ENCODE results near the gene ALDH1L2.

DNA sequence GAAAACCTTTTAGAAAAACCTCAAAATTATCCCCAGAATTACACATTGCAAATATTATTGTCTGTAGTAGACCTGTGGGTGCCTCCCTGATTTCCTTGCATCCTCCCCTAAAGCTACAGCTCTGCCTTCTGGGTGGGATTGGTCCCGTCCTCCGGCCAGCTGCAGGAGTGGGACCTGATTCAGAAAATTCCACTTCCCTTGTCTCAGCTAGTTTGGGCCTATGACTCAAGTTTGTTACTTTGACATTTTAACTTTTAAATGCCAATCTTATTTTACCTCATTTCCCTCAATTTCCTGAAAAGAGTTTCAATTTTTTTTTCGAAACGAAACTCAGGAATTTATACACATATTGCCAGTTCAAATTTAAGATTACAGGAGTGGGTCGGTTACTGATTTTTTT, 113.0 kb downstream of the ALDH1L2 start:
- TF ChIP-seq, protein P1, sequence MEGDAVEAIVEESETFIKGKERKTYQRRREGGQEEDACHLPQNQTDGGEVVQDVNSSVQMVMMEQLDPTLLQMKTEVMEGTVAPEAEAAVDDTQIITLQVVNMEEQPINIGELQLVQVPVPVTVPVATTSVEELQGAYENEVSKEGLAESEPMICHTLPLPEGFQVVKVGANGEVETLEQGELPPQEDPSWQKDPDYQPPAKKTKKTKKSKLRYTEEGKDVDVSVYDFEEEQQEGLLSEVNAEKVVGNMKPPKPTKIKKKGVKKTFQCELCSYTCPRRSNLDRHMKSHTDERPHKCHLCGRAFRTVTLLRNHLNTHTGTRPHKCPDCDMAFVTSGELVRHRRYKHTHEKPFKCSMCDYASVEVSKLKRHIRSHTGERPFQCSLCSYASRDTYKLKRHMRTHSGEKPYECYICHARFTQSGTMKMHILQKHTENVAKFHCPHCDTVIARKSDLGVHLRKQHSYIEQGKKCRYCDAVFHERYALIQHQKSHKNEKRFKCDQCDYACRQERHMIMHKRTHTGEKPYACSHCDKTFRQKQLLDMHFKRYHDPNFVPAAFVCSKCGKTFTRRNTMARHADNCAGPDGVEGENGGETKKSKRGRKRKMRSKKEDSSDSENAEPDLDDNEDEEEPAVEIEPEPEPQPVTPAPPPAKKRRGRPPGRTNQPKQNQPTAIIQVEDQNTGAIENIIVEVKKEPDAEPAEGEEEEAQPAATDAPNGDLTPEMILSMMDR (IDR thresholded peaks at IDR 0.05) = no peak
- TF ChIP-seq BHLHE40 (IDR thresholded peaks at IDR 0.05; ENCODE audit: low read depth, low read length) (no peak), ESRRA (IDR thresholded peaks at IDR 0.05; ENCODE audit: borderline replicate concordance, low read length) (no peak), NR3C1 (IDR thresholded peaks at IDR 0.05) (no peak), KDM1A (IDR thresholded peaks at IDR 0.05; ENCODE audit: low read depth) (no peak), POLR2A (IDR thresholded peaks at IDR 0.05; ENCODE audit: low read length) (no peak)
- TF ChIP-seq, protein P2, sequence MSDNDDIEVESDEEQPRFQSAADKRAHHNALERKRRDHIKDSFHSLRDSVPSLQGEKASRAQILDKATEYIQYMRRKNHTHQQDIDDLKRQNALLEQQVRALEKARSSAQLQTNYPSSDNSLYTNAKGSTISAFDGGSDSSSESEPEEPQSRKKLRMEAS (IDR thresholded peaks at IDR 0.05) = no peak
- TF ChIP-seq, protein P3, sequence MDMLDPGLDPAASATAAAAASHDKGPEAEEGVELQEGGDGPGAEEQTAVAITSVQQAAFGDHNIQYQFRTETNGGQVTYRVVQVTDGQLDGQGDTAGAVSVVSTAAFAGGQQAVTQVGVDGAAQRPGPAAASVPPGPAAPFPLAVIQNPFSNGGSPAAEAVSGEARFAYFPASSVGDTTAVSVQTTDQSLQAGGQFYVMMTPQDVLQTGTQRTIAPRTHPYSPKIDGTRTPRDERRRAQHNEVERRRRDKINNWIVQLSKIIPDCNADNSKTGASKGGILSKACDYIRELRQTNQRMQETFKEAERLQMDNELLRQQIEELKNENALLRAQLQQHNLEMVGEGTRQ (IDR thresholded peaks at IDR 0.05) = no peak
